GM10266 (cell line): ENCODE data around the gene DOC2B.
"Not testable (repeated sequence)": the region's sequence is repeated elsewhere in the genome, so short reads cannot be mapped to it uniquely, and the experiment has no call there.

ENCODE experiments used
- DNase-seq: peaks from one replicate; pipeline ENCODE4 v3.0.0; 2012; ENCODE audit errors: extremely low spot score
- CTCF ChIP-seq: IDR thresholded peaks from 2 replicates; pipeline ENCODE4 v1.5.1; 2012; ENCODE audit warnings: mild to moderate bottlenecking, low read depth; ENCODE audit not compliant: control insufficient read depth, insufficient read depth; ENCODE audit errors: missing control alignments

Gene DOC2B

DNA sequence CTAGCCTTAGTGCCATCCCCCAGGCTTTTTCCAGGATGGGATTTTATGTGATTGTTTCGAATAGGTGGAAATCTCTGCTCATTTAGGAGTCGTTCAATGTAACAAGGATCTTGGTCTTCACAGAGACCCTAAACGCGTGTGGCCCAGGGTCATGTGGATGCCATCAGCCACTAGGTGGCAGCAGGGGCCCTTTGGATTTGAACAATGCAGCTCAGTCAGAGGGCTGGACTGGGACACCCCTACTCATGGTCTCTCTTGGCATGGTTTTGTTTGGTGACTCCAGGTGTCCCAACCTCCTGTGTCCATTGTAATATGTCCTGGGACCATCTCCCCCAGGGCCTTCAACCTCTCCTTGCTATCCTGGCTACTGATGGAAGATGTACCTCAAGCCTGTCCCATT lies 44.9 kb downstream of the DOC2B start:
- TF ChIP-seq CTCF: peak; percentile 61
- DNase-seq: not testable (repeated sequence)

DNA sequence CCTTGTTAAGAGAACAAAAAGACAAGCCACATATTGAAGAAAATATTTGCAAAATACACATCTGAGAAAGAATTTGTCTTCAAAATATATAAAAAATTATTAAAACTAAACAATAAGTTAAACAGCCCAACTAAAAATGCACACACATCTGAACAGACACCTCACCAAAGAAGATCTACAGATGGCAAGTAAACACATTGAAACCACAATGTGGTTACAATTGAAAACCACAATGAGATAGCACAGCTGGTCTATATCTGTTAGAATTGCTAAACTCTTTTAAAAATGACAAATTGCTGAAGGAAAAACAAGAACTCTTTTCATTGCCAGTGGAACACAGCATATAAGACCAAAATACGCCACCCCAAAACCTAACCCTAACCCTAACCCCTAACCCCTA lies 45.6 kb downstream of the DOC2B start:
- DNase-seq: not testable (repeated sequence)

GRCh38 chr17:135022-135421 lies 46.4 kb downstream of the DOC2B start:
- not testable (repeated sequence) for DNase-seq

DNA sequence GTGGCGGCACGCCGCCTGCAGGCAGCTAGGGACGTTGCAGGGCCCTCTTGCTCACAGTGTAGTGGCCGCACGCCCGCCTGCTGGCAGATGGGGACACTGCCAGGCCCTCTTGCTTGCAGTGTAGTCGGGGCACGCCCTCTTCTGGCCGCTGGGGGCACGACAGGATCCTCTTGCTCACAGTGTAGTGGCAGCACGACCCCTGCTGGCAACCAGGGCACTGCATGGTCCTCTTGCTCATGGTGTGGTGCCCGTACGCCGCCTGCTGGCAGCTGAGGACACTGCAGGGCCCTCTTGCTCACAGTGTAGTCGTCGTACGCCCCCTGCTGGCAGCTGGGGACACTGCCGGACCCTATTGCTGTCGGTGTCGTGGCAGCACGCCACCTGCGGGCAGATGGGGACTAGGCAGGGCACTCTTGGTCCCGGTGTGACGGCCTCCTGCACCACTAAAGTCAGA lies 47.1 kb downstream of the DOC2B start:
- not testable (repeated sequence) for DNase-seq

DNA sequence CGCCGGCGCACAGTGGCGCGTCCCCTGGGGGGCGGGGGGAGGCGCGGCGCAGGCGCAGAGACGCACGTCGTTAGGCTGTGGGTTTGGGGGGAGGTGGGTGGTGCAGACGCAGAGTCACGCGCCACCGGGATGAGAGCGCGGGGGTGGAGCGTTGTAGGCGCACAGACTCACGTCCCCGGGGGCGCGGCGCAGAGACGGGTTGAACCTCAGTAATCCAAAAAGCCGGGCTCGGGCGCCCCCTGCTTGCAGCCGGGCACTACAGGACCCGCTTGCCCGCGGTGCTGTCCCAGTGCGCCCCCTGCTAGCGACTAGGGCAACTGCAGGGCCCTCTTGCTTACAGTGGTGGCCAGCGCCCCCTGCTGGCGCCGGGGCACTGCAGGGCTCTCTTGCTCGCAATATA lies 47.5 kb downstream of the DOC2B start:
- not testable (repeated sequence) for DNase-seq

DNA sequence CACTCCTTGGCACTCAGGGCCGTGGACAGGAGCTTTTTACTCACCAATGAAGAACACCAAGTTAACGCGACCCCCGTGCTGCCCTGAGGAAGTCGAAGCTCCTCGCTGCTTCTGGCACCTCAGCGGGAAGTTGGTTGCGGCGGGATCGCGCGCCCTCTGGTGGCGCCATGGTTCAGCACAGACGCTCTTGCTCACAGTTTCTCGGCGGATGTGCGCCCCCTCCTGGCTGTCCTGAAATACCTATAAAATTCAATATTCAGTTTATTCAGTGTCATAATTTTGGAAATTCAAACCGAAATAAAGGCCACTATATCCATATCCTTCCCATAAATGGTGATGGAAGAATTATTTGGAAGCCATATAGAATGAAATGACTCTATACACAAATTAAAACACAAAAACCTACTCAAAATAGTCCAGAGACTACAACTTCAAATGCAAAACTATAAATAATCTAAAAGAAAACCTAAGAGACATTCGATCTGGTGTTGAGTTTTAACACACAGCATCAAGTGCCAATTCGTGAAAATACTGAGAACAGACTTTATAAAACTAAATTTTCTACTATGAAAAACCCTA lies 63.0 kb downstream of the DOC2B start:
- not testable (repeated sequence) for DNase-seq

DNA sequence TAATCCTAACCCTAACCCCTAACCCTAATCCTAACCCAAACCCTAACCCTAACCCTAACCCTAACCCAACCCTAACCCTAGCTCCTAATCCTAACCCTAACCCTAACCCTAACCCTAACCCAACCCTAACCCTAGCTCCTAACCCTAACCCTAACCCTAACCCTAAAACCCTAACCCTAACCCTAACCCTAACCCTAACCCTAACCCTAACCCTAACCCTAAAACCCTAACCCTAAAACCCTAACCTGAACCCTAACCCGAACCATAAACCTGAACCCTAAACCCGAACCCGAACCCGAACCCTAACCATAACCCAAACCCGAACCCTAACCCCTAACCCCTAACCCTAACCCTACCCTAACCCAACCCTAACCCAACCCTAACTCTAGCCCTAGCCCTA lies 68.3 kb downstream of the DOC2B start:
- not testable (repeated sequence) for DNase-seq
